ENCODE results near the gene TIMP1.

DNA sequence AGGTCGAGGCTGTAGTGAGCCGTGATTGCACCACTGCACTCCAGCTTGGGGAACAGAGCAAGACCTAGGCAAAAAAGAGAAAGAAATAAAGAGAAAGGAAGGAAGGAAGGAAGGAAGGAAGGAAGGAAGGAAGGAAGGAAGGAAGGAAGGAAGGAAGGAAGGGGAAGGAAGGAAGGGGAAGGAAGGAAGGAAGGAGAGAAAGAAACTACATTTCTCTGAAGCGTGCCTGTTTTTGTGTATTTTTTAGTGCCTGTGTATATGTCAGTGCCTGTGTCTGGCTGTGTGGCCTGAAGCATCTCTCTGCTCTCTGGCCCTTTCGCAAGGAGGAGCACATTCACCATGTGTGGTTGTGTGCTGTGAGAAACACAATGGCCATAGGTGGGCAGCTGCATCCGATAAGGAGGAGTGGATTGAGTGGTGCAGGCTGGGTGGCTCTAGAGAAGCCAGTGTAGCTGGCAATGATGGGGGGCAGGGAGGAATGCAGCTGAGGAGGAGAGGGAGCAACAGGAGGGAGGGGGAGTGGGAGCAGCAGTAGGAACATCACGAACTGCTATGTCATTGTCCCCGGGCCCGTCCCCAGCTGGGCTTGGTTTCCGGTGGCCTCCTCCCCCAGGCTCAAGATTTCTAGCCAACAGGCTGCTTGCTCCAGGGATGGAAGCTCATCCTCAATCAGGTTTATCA is 26.0 kb downstream of the TIMP1 start:
- TF ChIP-seq, protein P1, sequence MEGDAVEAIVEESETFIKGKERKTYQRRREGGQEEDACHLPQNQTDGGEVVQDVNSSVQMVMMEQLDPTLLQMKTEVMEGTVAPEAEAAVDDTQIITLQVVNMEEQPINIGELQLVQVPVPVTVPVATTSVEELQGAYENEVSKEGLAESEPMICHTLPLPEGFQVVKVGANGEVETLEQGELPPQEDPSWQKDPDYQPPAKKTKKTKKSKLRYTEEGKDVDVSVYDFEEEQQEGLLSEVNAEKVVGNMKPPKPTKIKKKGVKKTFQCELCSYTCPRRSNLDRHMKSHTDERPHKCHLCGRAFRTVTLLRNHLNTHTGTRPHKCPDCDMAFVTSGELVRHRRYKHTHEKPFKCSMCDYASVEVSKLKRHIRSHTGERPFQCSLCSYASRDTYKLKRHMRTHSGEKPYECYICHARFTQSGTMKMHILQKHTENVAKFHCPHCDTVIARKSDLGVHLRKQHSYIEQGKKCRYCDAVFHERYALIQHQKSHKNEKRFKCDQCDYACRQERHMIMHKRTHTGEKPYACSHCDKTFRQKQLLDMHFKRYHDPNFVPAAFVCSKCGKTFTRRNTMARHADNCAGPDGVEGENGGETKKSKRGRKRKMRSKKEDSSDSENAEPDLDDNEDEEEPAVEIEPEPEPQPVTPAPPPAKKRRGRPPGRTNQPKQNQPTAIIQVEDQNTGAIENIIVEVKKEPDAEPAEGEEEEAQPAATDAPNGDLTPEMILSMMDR (IDR thresholded peaks at IDR 0.05), result no peak
- no peak for TF ChIP-seq POLR2A (IDR thresholded peaks at IDR 0.05)

Measured in esophagus squamous epithelium (tissue), 4 donors.